ENCODE results near the gene CTTNBP2. TPM values are rescaled to one million over a fixed set of nuclear protein-coding genes. Genes with fewer than 3 reads are reported as not detected.

The CTTNBP2 gene
- total RNA-seq, 2 donors from 2014 or later: 9.2 to 12.0 TPM

- TF ChIP-seq CTCF (IDR thresholded peaks at IDR 0.05): no peak
- no peak overlapping the region for H3K27ac ChIP-seq
- ATAC-seq (ENCODE audit: insufficient number of reproducible peaks, low FRiP score, low read depth) (no peak), DNase-seq (ENCODE audit: low spot score) (no peak)
- no peak overlapping the region for H3K4me3 ChIP-seq
- no peaks in the 10 kb centered on the region for H3K27me3 ChIP-seq (replicated peaks; ENCODE audit: insufficient read depth)
- H3K9me3 ChIP-seq: no peaks in the 10 kb centered on the region
- no peaks in the 10 kb centered on the region for H3K4me1 ChIP-seq (ENCODE audit: control insufficient read depth in 1 of 2, low read depth in 2 of 2)
- H3K36me3 ChIP-seq: no peaks in the 10 kb centered on the region
Observed at GRCh38 chr7:117816727-117817126, 56.5 kb downstream of the CTTNBP2 start.

- Histone ChIP-seq H3K27ac (no peak overlapping the region), H3K4me3 (no peak overlapping the region), H3K27me3 (replicated peaks; ENCODE audit: insufficient read depth) (no peaks in the 10 kb centered on the region), H3K9me3 (no peaks in the 10 kb centered on the region), H3K4me1 (ENCODE audit: control insufficient read depth in 1 of 2, low read depth in 2 of 2) (peaks cover 9 to 21% of the 10 kb centered on the region in 2 donors), H3K36me3 (no peaks in the 10 kb centered on the region)
- TF ChIP-seq CTCF (IDR thresholded peaks at IDR 0.05): no peak
- ATAC-seq (ENCODE audit: insufficient number of reproducible peaks, low FRiP score, low read depth): no peak
- DNase-seq (ENCODE audit: low spot score): no peak
Observed at GRCh38 chr7:117811696-117812095, 61.5 kb downstream of the CTTNBP2 start.

- no peak overlapping the region for H3K27ac ChIP-seq
- TF ChIP-seq CTCF (IDR thresholded peaks at IDR 0.05): no peak
- no peak for ATAC-seq (ENCODE audit: insufficient number of reproducible peaks, low FRiP score, low read depth)
Observed at GRCh38 chr7:117810642-117811512, 62.4 kb downstream of the CTTNBP2 start.

GRCh38 chr7:117809958-117810357 lies 63.3 kb downstream of the CTTNBP2 start:
- DNase-seq (ENCODE audit: low spot score): no peak
- Histone ChIP-seq H3K4me1 (ENCODE audit: control insufficient read depth in 1 of 2, low read depth in 2 of 2) (peaks cover 9 to 21% of the 10 kb centered on the region in 2 donors), H3K9me3 (no peaks in the 10 kb centered on the region), H3K36me3 (no peaks in the 10 kb centered on the region), H3K27ac (no peak overlapping the region), H3K4me3 (no peak overlapping the region), H3K27me3 (replicated peaks; ENCODE audit: insufficient read depth) (no peaks in the 10 kb centered on the region)
- ATAC-seq (ENCODE audit: insufficient number of reproducible peaks, low FRiP score, low read depth): no peak
- no peak for TF ChIP-seq CTCF (IDR thresholded peaks at IDR 0.05)

More at GRCh38 chr7:117810642-117811512, 62.4 kb downstream of the CTTNBP2 start:
- H3K4me3 ChIP-seq: no peak overlapping the region
- no peaks in the 10 kb centered on the region for H3K27me3 ChIP-seq (replicated peaks; ENCODE audit: insufficient read depth)
- no peak for DNase-seq (ENCODE audit: low spot score)
- no peaks in the 10 kb centered on the region for H3K9me3 ChIP-seq
- H3K4me1 ChIP-seq (ENCODE audit: control insufficient read depth in 1 of 2, low read depth in 2 of 2): peaks cover 9 to 21% of the 10 kb centered on the region in 2 donors
- no peaks in the 10 kb centered on the region for H3K36me3 ChIP-seq

GRCh38 chr7:117808910-117809705 lies 64.1 kb downstream of the CTTNBP2 start:
- Histone ChIP-seq H3K4me1 (ENCODE audit: control insufficient read depth in 1 of 2, low read depth in 2 of 2) (peaks cover 9 to 21% of the 10 kb centered on the region in 2 donors), H3K36me3 (no peaks in the 10 kb centered on the region), H3K4me3 (no peak overlapping the region), H3K27ac (no peak overlapping the region), H3K9me3 (no peaks in the 10 kb centered on the region), H3K27me3 (replicated peaks; ENCODE audit: insufficient read depth) (no peaks in the 10 kb centered on the region)
- DNase-seq (ENCODE audit: low spot score): no peak
- TF ChIP-seq CTCF (IDR thresholded peaks at IDR 0.05): no peak
- ATAC-seq (ENCODE audit: insufficient number of reproducible peaks, low FRiP score, low read depth): no peak
